ENCODE measurements around the gene FAM241A. TPM values are rescaled to one million over a fixed set of nuclear protein-coding genes. Genes with fewer than 3 reads are reported as not detected.

The FAM241A gene
- total RNA-seq, 1 donor from 2014 or later: 6.8 TPM

DNA sequence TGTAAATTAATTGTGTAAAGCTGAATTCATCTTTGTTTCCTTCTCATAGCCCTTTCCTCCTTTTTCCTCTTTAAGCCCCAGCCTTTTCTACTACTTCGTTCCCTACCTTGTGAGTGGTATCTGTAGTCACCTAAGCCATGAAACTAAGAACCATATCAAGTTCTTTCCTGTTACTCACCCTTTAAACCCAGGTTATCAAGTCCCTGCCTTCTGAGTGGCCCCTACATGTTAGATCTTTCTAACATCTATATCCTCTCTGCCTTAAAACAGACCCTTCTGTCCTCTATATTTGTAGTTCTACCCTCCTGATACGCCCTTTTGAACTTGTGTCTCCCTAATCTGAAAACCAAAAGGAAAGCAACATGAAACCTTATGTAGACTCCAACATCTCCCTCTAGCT lies 93.6 kb downstream of the FAM241A start:
- Histone ChIP-seq H3K4me3 (no peak overlapping the region), H3K36me3 (no peaks in the 10 kb centered on the region), H3K4me1 (no peaks in the 10 kb centered on the region), H3K9me3 (no peaks in the 10 kb centered on the region), H3K27ac (no peak overlapping the region), H3K27me3 (no peaks in the 10 kb centered on the region)
- intact Hi-C loops (cut with DNase I): no loop called here
- DNase-seq (ENCODE audit: low spot score in 2 of 2): no peak
- no peak for TF ChIP-seq CTCF (IDR thresholded peaks at IDR 0.05)

Other genes starting within 250 kb of the FAM241A start
- 7.0 TPM for gene AP1AR, start 86.3 kb downstream of the FAM241A start, total RNA-seq
- 11.3 TPM for gene TIFA, start 140.4 kb downstream of the FAM241A start, total RNA-seq
- 8.7 TPM for gene ALPK1, start 151.9 kb downstream of the FAM241A start, total RNA-seq